Adrenal gland (tissue), 5 donors: ENCODE data around the gene QSER1.
"Not testable (repeated sequence)": the region's sequence is repeated elsewhere in the genome, so short reads cannot be mapped to it uniquely, and the experiment has no call there.

ENCODE experiments used
- CTCF ChIP-seq, 6 experiments: fragments of 450-650 bp in 4 of 6; fragments of 200-600 bp in 2 of 6; sonication (generic) in 1 of 6; IDR thresholded peaks; 1 replicate in 5 of 6; 2 replicates in 1 of 6; pipeline versions ENCODE4 v1.5.1 to v1.8.0; 2016 to 2021; ENCODE audit warnings: antibody characterized with exemption in 6 of 6, mild to moderate bottlenecking in 2 of 6, moderate library complexity in 1 of 6
- POLR2A ChIP-seq, 2 donors: fragments of 450-650 bp; IDR thresholded peaks; one replicate each; pipeline ENCODE4 v1.6.1; 2017; ENCODE audit warnings: antibody characterized with exemption in 2 of 2, mild to moderate bottlenecking in 2 of 2, moderate library complexity in 1 of 2
- donor health status: DM: no; HTN: no; CAD: no.

GRCh38 chr11:33029218-33029617, 136.6 kb downstream of the QSER1 start:
- TF ChIP-seq CTCF, POLR2A (IDR thresholded peaks at IDR 0.05): not testable (repeated sequence)
